B cell (primary cell): ENCODE results near the gene HNRNPU. TPM values are rescaled to one million over a fixed set of nuclear protein-coding genes. Genes with fewer than 3 reads are reported as not detected.
A peak's percentile ranks its signal among the peaks of the same experiment; 100 is the strongest.

Experiments used
- ATAC-seq: fragments of 200-7000 bp; cut with Tn5 transposase; one replicate; pipeline ENCODE4 v1.10.0; 2021; ENCODE audit warnings: low read depth, mild to moderate bottlenecking, moderate number of reproducible peaks, moderate library complexity
- CTCF ChIA-PET: fragments of 350-600 bp; sonication (Branson Sonifier 250); formaldehyde crosslinking; loops from one replicate; lab custom pipeline; 2021; ENCODE audit warnings: antibody characterized with exemption, inconsistent platforms; lab: Charles Lee
- POLR2A ChIA-PET: fragments of 350-600 bp; sonication (Branson Sonifier 250); formaldehyde crosslinking; loops from one replicate; lab custom pipeline; 2021; ENCODE audit warnings: antibody characterized with exemption; lab: Charles Lee
- DNase-seq: peaks from one replicate; pipeline ENCODE4 v3.0.0; 2013
- H2AFZ ChIP-seq: 2 replicates; pipeline ENCODE4 v1.6.1; 2012; ENCODE audit warnings: mild to moderate bottlenecking, low read depth, low read length; ENCODE audit not compliant: insufficient read depth, poor library complexity, severe bottlenecking
- H3K27ac ChIP-seq, 2 donors: 1 replicate in 1 of 2; 2 replicates in 1 of 2; pipeline ENCODE4 v1.5.1; 2012 to 2013; ENCODE audit warnings: low read length in 2 of 2, mild to moderate bottlenecking in 2 of 2, moderate library complexity in 1 of 2
- H3K27me3 ChIP-seq, 4 experiments: fragments of 200-600 bp in 1 of 4; sonication (generic) in 1 of 4; replicated peaks in 1 of 4; 1 replicate in 2 of 4; 2 replicates in 2 of 4; pipeline versions ENCODE4 v1.6.1 to v1.7.0; 2013 to 2016; ENCODE audit warnings: low read length in 3 of 4, mild to moderate bottlenecking in 2 of 4, mixed read lengths in 1 of 4, moderate library complexity in 1 of 4; ENCODE audit not compliant: insufficient read depth in 4 of 4, control insufficient read depth in 3 of 4; ENCODE audit errors: control extremely low read depth in 1 of 4
- H3K36me3 ChIP-seq, 2 experiments: replicated peaks in 1 of 2; 1 replicate in 1 of 2; 2 replicates in 1 of 2; pipeline versions ENCODE4 v1.6.1 to v1.7.1; 2013; ENCODE audit warnings: low read length in 1 of 2; ENCODE audit not compliant: insufficient read depth in 2 of 2, control insufficient read depth in 1 of 2; ENCODE audit errors: control extremely low read depth in 1 of 2, extremely low read depth in 1 of 2
- H3K4me1 ChIP-seq, 2 donors: fragments of 200-600 bp in 1 of 2; sonication (generic) in 1 of 2; 1 replicate in 1 of 2; 2 replicates in 1 of 2; pipeline versions ENCODE4 v1.5.1 to v1.6.1; 2013 to 2017; ENCODE audit warnings: low read length in 2 of 2; ENCODE audit not compliant: control insufficient read depth in 2 of 2, insufficient read depth in 2 of 2
- H3K4me2 ChIP-seq: replicated peaks from 2 replicates; pipeline ENCODE3; 2012; ENCODE audit warnings: mild to moderate bottlenecking, low read depth, low read length; ENCODE audit not compliant: poor library complexity, severe bottlenecking
- H3K4me3 ChIP-seq, 5 experiments: fragments of 200-600 bp in 1 of 5; sonication (generic) in 1 of 5; 1 replicate in 3 of 5; 2 replicates in 2 of 5; pipeline versions ENCODE4 v1.5.1 to v1.7.0; 2011 to 2016; ENCODE audit warnings: low read length in 4 of 5, mild to moderate bottlenecking in 4 of 5, low read depth in 2 of 5, control low read depth in 1 of 5, moderate library complexity in 1 of 5; ENCODE audit not compliant: insufficient read depth in 1 of 5; ENCODE audit errors: control extremely low read depth in 1 of 5, extremely low read depth in 1 of 5
- H3K79me2 ChIP-seq: fragments of 200-600 bp; sonication (generic); one replicate; pipeline ENCODE4 v1.6.0; 2016; ENCODE audit warnings: low read length; ENCODE audit not compliant: control insufficient read depth, insufficient read depth
- H3K9ac ChIP-seq: fragments of 200-600 bp; sonication (generic); 2 replicates; pipeline ENCODE4 v1.6.1; 2017; ENCODE audit warnings: mild to moderate bottlenecking, low read length, moderate library complexity
- H3K9me3 ChIP-seq, 3 donors: one replicate each; pipeline versions ENCODE4 v1.6.1 to v1.7.1; 2013; ENCODE audit warnings: low read length in 2 of 3; ENCODE audit not compliant: control insufficient read depth in 2 of 3, insufficient read depth in 1 of 3; ENCODE audit errors: control extremely low read depth in 1 of 3
- H4K20me1 ChIP-seq: 2 replicates; pipeline ENCODE4 v1.6.0; 2012; ENCODE audit warnings: mild to moderate bottlenecking, low read length; ENCODE audit not compliant: insufficient read depth, control insufficient read depth, poor library complexity, severe bottlenecking
- H3K27ac Mint-ChIP-seq: one replicate; pipeline ENCODE4 v1.8.0; 2021; ENCODE audit warnings: mixed read lengths
- H3K27me3 Mint-ChIP-seq: one replicate; pipeline ENCODE4 v1.8.0; 2021; ENCODE audit warnings: mixed read lengths
- H3K4me1 Mint-ChIP-seq: one replicate; pipeline ENCODE4 v1.8.0; 2021; ENCODE audit warnings: mixed read lengths
- H3K4me3 Mint-ChIP-seq: one replicate; pipeline ENCODE4 v1.8.0; 2021; ENCODE audit warnings: mixed read lengths
- H3K9me3 Mint-ChIP-seq: one replicate; pipeline ENCODE4 v1.8.0; 2022; ENCODE audit warnings: mixed read lengths; ENCODE audit not compliant: insufficient read depth
- CTCF ChIP-seq: fragments of 200-600 bp; IDR thresholded peaks from one replicate; pipeline ENCODE4 v1.8.0; 2022; ENCODE audit warnings: antibody characterized with exemption, mild to moderate bottlenecking
- EZH2 ChIP-seq: IDR thresholded peaks from 2 replicates; pipeline ENCODE4 v1.6.1; 2012; ENCODE audit warnings: borderline replicate concordance, low read depth, mild to moderate bottlenecking, moderate library complexity, low read length; ENCODE audit not compliant: insufficient read depth, poor library complexity, severe bottlenecking
- WGBS: methylation state at CpG from one replicate; pipeline ENCODE4 v1.1.5; 2013; ENCODE audit warnings: missing lambda C conversion rate; ENCODE audit not compliant: insufficient coverage; 5-methylcytosine and 5-hydroxymethylcytosine counted together
- intact Hi-C: fragments of 100-400 bp; cut with micrococcal nuclease; formaldehyde crosslinking; loops from one replicate; pipeline ENCODE4 v1.10.0; 2022
- polyA plus RNA-seq: library from polyadenylated mRNA; depleted of rRNA; stranded (reverse); fragments of >200 nt; gene quantifications from 2 replicates; pipeline ENCODE4 v1.2.3, GENCODE V29; 2012
- total RNA-seq, 2 donors: library from RNA; stranded (reverse); fragments of 120-200 nt in 1 of 2; gene quantifications; 1 replicate in 1 of 2; 2 replicates in 1 of 2; pipeline versions ENCODE4 v1.2.3 to v1.2.4, GENCODE V29; 2013 to 2022

Gene HNRNPU
- total and polyA plus RNA-seq, 2 donors (not counting 1 experiment from before 2014, with no cell fraction given): 95.2 to 406 TPM

GRCh38 chr1:244854166-244854565 lies 10.2 kb downstream of the HNRNPU start:
- peaks cover 14 to 80% of the 10 kb centered on the region in 2 experiments for H3K36me3 ChIP-seq
- no peak overlapping the region for H3K4me2 ChIP-seq
- H3K9me3 ChIP-seq: no peaks in the 10 kb centered on the region
- peaks cover 73% of the 10 kb centered on the region for H3K79me2 ChIP-seq
- H3K27ac Mint-ChIP-seq: no peak overlapping the region
- H3K4me1 Mint-ChIP-seq: peaks cover 47% of the 10 kb centered on the region
- POLR2A ChIA-PET: interaction anchor here (0.7 to 2.5 kb wide), 3 partner anchors 10 to 19 kb away, joined by 3 to 11 read pairs (median 6); partner anchors contain the start of genes COX20 and HNRNPU
- peaks cover 17 to 34% of the 10 kb centered on the region in 2 donors for H3K4me1 ChIP-seq
- CTCF ChIA-PET: interaction anchor here (0.7 to 4.4 kb wide), 3 partner anchors 9 to 391 kb away, joined by 6 to 27 read pairs (median 8); partner anchors contain the start of gene HNRNPU
- intact Hi-C loops: no loop called here
- no peaks in the 10 kb centered on the region for H3K27me3 ChIP-seq
- peaks cover 24% of the 10 kb centered on the region for H4K20me1 ChIP-seq
- no peak overlapping the region for H3K4me3 ChIP-seq
- H3K9me3 Mint-ChIP-seq: no peaks in the 10 kb centered on the region
- H3K27me3 Mint-ChIP-seq: no peaks in the 10 kb centered on the region
- no peak for TF ChIP-seq CTCF
- no peak for TF ChIP-seq EZH2
- DNase-seq (no peak), ATAC-seq (no peak)
- H2AFZ ChIP-seq: no peak overlapping the region
- H3K27ac ChIP-seq: peak overlapping the region; percentile 7 to 53
- WGBS: 0% methylated on average over 1 of the region's 5 CpGs
- no peak overlapping the region for H3K4me3 Mint-ChIP-seq
- no peak overlapping the region for H3K9ac ChIP-seq

- Mint-ChIP-seq H3K4me1 (peaks cover 37% of the 10 kb centered on the region), H3K27me3 (no peaks in the 10 kb centered on the region), H3K4me3 (no peak overlapping the region), H3K27ac (no peak overlapping the region), H3K9me3 (no peaks in the 10 kb centered on the region)
- no peaks in the 10 kb centered on the region for H3K9me3 ChIP-seq
- H3K27ac ChIP-seq: peak overlapping the region in 1 of 2 donors; percentile 3
- intact Hi-C loops: no loop called here
- H4K20me1 ChIP-seq: peaks cover 16% of the 10 kb centered on the region
- no peaks in the 10 kb centered on the region for H3K27me3 ChIP-seq
- H3K4me3 ChIP-seq: no peak overlapping the region
- no peak for ATAC-seq
- ChIA-PET POLR2A (no interaction called here), CTCF (interaction anchor here (4.4 kb wide), 1 partner anchor 189 kb away, joined by 27 read pairs; no protein-coding TSS in a partner anchor)
- H3K4me2 ChIP-seq: no peak overlapping the region
- peaks cover 17 to 34% of the 10 kb centered on the region in 2 donors for H3K4me1 ChIP-seq
- no peak for TF ChIP-seq EZH2
- TF ChIP-seq CTCF: no peak
- no peak overlapping the region for H3K9ac ChIP-seq
- no CpG with 5 or more reads among the region's 1 CpG for WGBS
- H3K36me3 ChIP-seq: peaks cover 18 to 76% of the 10 kb centered on the region in 2 experiments
- DNase-seq: no peak
- H3K79me2 ChIP-seq: peaks cover 62% of the 10 kb centered on the region
- H2AFZ ChIP-seq: no peak overlapping the region
Measured at GRCh38 chr1:244852694-244853093, 11.6 kb downstream of the HNRNPU start.
